HG02973 (cell line): Measurements from ENCODE around the gene ACSL5.
"Not testable (repeated sequence)": the region's sequence is repeated elsewhere in the genome, so short reads cannot be mapped to it uniquely, and the experiment has no call there.

ENCODE experiments used
- ATAC-seq: cut with Tn5 transposase; IDR thresholded peaks from one replicate; pipeline ENCODE4 v1.9.1; 2021; ENCODE audit warnings: moderate library complexity; ENCODE audit not compliant: unreplicated experiment

The ACSL5 gene

DNA sequence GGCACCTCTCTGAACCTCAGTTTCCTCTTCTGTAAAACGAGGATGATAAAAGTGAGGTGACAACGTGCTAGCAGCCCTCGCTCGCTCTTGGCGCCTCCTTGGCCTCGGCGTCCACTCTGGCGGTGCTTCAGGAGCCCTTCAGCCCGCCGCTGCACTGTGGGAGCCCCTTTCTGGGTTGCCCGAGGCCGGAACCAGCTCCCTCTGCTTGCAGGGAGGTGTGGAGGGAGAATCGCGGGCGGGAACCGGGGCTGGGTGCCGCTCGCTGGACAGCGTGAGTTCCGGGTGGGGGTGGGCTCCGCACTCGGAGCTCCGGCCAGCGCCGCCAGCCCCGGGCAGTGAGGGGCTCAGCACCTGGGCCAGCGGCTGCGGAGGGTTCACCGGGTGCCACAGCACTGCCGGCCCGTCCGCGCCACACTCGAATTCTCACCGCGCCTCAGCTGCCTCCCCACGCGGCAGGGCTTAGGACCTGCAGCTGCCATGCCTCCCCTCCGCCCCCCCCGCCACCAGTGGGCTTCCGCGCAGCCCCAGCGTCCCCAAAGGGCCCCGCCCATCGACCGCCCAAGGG is 24.3 kb upstream of the ACSL5 start:
- ATAC-seq, result no peak

- no peak for ATAC-seq
Observed at GRCh38 chr10:112351146-112351545, 22.8 kb upstream of the ACSL5 start.

GRCh38 chr10:112352044-112352443 is 21.9 kb upstream of the ACSL5 start:
- ATAC-seq, result no peak

- no peak for ATAC-seq
Observed at GRCh38 chr10:112353046-112353445, 20.9 kb upstream of the ACSL5 start.

GRCh38 chr10:112356686-112357085 is 17.2 kb upstream of the ACSL5 start:
- no peak for ATAC-seq

DNA sequence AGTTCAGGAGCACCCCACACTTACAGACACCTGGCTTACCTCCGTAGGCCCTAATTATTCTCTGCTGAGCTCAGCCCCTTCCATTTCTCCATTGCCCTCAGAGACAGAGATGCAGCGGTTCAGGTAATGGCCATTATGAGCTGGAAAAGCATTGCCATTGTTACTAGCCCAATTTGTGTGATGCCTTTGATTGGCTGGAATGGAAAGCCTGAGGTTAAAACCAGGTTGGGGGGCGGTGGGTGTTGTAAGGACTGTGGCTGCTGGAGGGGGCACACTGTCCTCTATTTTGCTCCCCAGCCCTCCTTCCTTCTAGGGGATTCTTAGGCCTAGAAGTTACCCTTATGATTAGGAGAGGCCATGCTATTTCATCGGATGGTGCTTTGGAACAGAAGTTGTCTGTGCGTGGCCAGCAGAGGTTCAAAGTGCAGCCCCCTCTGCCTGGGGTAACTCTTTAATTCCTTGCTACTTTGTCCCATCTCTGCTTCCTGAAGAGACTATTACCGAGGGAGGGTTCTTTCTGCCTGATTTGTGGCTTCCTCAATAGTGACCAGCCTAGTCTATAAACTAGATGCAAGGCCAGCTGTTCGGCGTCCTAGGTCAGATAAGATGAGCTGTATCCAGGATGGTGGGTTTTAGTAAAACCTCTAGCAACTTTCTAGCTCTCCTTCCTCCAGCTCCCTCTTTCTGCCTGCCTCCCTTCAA is 14.2 kb upstream of the ACSL5 start:
- ATAC-seq, result no peak

DNA sequence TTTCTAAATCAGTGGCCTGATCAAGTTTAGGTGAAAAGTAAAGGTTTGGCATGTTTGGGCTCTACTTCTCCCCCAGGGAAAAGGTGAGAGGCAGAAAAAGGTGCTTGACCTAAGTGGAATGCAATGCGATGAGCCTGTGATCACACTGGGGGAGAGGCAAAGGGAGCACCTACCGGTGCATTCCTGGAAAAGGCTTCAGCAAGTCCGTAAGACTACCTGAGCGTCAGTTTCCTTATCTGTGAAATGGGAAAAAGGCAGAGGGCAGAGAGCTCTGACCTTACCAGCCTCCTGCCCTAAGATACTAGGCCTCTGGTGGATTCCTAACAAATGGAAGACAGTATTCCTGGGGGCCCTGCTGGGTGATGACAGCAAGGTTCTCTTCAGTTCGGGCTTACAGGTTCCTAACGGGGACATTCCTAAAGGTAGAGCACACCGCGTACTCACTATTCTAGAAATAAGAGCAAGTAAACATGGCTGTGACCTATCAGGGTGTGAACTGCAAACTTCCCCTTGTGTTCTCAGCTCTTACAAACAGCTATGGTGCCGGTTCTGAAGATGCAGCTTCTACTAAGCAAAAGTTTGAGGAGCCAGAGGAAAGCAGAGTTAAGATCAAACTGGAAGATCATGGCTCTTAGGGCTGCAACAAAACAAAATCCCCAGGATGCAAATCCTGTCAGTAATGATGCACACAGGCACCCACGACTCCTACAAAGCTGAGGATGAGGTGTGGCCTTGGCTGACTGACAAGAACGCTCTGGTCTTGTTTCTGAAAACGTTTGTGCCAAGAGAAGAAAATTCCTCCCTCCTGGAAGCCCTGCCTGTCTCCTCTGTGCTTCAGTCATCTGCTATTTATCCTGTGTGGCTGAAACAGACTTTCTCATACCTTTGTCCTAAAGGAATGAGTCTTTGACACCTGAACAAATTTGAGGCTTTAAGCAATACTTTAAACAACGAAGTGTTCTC is 13.3 kb upstream of the ACSL5 start:
- ATAC-seq, result no peak

DNA sequence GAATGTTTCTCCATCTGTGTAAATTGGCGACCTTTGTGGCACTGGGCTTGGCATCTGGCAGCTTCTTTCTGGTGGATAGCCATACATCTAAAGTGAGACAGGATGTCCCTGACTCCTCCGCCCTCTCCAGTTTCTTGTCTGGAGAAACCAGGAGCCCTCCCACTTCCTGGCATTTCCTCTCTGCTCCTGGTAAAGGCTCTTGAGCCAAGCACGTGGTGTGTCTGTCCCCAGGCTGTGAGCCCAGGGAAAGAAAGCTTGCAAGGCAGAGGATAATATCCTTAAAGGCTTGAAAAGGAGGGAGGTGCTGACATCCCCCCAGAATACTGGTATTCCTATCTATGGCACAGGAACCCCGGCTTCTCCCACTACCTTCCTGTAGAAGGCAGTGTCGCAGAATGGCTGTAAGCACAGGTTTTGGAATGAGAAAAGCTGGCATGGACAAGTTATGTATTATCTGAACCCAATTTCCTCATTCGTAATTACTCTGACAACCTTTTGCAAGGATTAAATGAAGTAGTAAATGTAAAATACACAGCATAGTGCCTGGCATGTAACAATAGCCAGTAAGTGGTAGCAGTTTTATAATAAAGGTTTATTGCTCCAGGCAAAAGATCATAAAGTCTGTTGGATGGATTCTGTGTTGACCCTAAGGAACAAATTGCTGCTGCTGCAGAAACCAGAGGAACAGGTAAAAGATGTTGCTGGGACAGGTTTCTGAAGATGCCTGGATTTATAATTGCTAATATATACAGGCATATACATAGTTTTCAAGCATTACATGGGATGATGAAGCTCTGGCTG is 11.8 kb upstream of the ACSL5 start:
- no peak for ATAC-seq

DNA sequence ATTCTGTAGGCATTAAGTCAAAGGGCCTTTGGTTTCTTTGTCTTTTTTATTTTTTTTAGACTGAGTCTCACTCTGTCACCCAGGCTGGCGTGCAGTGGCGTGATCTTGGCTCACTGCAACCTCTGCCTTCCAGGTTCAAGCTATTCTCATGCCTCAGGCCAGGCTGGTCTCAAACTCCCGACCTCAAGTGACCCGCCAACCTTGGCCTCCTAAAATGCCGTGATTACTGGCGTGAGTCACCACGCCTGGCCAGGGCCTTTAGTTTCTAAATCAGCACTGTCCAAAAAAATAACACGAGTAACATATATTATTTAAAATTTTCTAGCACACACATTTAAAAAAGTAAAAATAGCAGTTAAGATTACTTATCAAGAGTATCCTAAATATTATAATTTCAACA is 11.1 kb upstream of the ACSL5 start:
- ATAC-seq, result no peak

DNA sequence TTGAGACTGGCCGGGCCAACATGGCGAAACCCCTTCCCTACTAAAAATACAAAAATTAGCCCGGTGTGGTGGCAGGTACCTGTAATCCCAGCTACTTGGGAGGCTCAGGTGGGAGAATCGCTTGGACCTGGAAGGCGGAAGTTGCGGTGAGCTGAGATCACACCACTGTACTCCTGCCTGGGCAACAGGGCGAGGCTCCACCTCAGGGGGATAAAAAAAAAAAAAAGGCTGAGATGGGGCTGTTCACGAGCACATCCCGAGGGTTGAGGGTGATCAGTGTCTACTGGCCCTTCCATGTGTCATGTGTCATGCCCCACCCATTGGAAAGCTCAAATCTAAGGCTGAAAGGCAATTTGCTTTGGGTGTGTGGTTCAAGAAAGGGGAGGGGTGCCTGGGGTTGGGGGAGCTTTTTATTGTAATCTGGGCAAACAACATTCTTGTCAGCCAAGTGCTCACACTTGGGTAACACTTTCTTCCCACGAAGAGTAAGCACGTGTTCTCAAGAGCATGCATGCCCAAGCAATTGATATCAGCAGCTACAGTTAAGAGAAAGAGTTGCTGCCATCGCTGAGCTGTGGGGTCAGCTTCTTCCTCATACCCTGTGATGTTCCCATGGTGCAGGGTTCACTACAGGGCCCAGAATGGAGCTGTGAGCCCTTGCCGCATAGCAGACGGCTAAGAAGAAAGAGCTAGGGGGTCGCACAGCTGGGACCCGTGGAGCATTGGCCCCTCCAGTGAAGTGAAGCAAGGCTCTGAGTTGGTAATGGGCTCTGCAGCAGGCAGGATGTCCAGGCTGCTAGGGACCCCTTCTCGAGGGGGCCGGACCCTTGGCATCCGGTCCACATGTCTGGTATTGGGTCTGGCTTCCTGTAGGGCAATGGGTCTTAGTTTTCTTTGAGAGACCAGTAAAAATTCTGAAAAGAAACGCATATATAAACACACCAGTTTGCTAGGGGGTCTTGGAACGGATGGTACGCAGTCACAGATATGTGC is 9.9 kb upstream of the ACSL5 start:
- no peak for ATAC-seq

- no peak for ATAC-seq
Observed at GRCh38 chr10:112365014-112365432, 8.9 kb upstream of the ACSL5 start.

DNA sequence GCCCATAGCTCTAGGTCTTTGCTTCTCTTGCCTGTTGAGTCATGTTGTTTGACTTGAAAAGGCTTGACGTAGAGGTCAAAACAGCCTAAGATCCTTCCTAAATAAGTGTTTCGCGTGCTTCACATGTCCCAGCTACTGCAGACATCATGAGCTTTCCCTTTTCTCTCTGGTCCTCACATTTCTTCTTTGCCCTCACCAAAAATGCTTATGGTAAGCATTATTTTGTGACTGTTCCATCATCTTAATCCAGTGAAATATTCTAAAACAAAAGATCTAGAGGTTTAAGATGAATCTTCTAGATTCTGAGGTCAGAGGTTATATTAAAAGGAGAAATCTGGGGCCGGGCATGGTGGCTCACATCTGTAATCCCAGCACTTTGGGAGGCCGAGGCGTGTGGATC is 8.5 kb upstream of the ACSL5 start:
- no peak for ATAC-seq

- ATAC-seq, result no peak
Observed at GRCh38 chr10:112366992-112367391, 6.9 kb upstream of the ACSL5 start.

- ATAC-seq, result no peak
Observed at GRCh38 chr10:112367516-112367915, 6.4 kb upstream of the ACSL5 start.

DNA sequence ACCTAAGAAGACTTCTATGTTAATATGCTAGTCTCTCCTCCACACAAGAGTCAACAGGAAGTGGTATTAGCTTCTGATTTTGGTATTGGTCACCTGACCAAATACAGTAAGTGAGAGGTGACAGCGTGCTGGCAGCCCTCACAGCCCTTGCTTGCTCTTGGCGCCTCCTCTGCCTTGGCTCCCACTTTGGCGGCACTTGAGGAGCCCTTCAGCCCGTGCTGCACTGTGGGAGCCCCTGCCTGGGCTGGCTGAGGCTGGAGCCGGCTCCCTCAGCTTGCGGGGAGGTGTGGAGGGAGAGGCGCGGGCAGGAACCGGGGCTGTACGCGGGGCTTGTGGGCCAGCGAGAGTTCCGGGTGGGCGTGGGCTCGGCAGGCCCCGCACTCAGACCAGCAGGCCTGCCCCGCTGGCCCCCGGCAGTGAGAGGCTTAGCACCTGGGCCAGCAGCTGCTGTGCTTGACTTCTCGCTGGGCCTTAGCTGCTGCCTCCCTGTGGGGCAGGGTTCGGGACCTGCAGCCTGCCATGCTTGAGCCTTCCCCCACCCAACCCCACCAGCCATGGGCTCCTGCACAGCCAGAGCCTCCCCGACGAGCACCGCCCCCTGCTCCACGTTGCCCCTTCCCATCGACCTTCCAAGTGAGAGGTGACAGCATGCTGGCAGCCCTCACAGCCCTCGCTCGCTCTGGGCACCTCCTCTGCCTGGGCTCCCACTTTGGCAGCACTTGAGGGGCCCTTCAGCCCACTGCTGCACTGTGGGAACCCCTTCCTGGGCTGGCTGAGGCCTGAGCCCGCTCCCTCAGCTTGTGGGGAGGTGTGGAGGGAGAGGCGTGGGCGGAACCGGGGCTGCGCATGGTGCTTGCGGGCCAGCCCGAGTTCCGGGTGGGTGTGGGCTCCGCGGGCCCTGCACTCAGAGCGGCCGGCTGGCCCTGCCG is 4.2 kb upstream of the ACSL5 start:
- peak; percentile 91 for ATAC-seq

DNA sequence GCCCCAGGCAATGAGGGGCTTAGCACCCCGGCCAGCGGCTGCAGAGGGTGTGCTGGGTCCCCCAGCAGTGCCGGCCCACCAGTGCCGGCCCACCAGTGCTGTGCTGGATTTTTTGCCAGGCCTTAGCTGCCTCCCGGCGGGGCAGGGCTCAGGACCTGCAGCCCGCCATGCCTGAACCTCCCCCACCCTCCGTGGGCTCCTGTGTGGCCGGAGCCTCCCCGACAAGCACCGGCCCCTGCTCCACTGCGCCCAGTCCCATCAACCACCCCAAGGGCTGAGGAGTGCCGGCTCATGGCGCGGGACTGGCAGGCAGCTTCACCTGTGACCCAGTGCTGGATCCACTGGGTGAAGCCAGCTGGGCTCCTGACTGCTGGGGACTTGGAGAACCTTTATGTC is 3.5 kb upstream of the ACSL5 start:
- no peak for ATAC-seq

DNA sequence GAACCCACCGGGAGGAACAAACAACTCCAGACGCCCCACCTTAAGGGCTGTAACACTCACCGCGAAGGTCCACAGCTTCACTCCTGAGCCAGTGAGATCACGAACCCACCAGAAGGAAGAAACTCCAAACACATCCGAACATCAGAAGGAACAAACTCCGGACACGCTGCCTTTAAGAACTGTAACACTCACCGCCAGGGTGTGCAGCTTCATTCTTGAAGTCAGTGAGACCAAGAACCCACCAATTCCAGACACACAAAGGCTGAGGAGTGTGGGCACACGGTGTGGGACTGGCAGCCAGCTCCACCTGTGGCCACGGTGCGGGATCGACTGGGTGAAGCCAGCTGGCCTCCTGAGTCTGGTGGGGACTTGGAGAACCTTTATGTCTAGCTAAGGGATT is 2.6 kb upstream of the ACSL5 start:
- not testable (repeated sequence) for ATAC-seq

DNA sequence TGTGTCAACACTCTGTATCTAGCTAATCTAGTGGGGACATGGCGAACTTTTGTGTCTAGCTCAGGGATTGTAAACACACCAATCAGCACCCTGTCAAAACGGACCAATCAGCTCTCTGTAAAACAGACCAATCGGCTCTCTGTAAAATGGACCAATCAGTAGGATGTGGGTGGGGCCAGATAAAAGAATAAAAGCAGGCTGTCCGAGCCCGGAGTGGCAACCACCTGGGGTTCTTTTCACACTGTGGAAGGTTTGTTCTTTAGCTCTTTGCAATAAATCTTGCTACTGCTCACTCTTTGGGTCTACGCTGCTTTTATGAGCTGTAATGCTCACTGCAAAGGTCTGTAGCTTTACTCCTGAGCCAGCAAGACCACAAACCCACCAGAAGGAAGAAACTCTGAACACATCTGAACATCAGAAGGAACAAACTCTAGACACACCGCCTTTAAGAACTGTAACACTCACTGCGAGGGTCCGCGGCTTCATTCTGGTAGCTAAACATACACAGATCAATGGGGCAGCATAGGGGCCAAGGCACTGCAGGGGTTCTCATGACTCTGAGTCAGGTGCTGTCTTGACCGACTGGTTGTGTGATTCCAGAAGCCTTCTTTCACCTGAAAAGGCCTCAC is 1.6 kb upstream of the ACSL5 start:
- not testable (repeated sequence) for ATAC-seq
